Embryonic facial prominence (tissue), 1 donor: ENCODE data around the gene PUM2.

Source experiments
- DNase-seq: peaks from one replicate; pipeline ENCODE4 v3.0.0-alpha.2; 2016; ENCODE audit errors: extremely low spot score

Gene PUM2

GRCh38 chr2:20230114-20230425 is 120.6 kb downstream of the PUM2 start:
- DNase-seq: no peak

GRCh38 chr2:20229322-20230113 is 121.1 kb downstream of the PUM2 start:
- DNase-seq: no peak

- no peak for DNase-seq
Measured at GRCh38 chr2:20227894-20228505, 122.6 kb downstream of the PUM2 start.

GRCh38 chr2:20226152-20226545 is 124.5 kb downstream of the PUM2 start:
- no peak for DNase-seq

GRCh38 chr2:20225294-20226151 is 125.1 kb downstream of the PUM2 start:
- DNase-seq: peak; percentile 56

- no peak for DNase-seq
Measured at GRCh38 chr2:20224716-20225293, 125.8 kb downstream of the PUM2 start, which contains the start of gene SDC1. SDC1 (minus strand) TSS chr2:20225130; CDS start chr2:20224867, 263 bp downstream.

GRCh38 chr2:20224164-20224715 is 126.4 kb downstream of the PUM2 start:
- no peak for DNase-seq

- DNase-seq: no peak
Measured at GRCh38 chr2:20223407-20224163, 127.1 kb downstream of the PUM2 start.

- no peak for DNase-seq
Measured at GRCh38 chr2:20222769-20223406, 127.8 kb downstream of the PUM2 start.

- no peak for DNase-seq
Measured at GRCh38 chr2:20222014-20222768, 128.5 kb downstream of the PUM2 start.

GRCh38 chr2:20221555-20221973 is 129.1 kb downstream of the PUM2 start:
- no peak for DNase-seq

GRCh38 chr2:20220806-20221554 is 129.7 kb downstream of the PUM2 start:
- DNase-seq: no peak

GRCh38 chr2:20219763-20220380 is 130.8 kb downstream of the PUM2 start:
- DNase-seq: no peak

GRCh38 chr2:20218331-20219320 is 132.0 kb downstream of the PUM2 start:
- no peak for DNase-seq

- DNase-seq: no peak
Measured at GRCh38 chr2:20217041-20217970, 133.3 kb downstream of the PUM2 start.
